ENCODE measurements around the gene CUX1.

Gene CUX1

DNA sequence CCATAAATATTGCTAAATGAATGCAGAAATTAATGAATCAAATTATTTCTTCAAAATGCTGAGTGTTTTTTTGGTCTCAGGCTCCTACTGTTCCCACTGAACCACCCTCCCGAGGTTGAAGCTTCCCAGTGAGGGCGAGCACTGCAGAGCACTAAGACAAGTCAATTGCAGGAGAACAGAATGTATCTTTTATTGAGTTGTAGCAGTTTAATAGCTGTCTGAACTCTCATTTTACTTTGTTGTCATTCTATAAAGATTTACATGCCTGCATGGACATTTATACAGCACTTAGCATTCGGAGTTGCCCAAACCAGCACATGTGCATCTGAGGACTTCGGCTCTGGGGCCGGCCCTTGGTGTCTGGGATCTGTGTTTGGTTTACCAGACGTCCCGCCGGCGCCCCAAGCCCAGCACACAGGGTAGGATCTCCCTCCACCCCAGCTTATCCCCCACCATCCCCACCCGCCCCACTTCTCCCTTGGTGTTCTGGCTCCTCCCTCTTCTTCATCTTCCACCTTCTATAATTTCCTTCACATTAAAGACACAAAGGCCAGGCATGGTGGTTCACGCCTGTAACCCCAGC lies 258.2 kb downstream of the CUX1 start:
- TF ChIP-seq, protein P1, sequence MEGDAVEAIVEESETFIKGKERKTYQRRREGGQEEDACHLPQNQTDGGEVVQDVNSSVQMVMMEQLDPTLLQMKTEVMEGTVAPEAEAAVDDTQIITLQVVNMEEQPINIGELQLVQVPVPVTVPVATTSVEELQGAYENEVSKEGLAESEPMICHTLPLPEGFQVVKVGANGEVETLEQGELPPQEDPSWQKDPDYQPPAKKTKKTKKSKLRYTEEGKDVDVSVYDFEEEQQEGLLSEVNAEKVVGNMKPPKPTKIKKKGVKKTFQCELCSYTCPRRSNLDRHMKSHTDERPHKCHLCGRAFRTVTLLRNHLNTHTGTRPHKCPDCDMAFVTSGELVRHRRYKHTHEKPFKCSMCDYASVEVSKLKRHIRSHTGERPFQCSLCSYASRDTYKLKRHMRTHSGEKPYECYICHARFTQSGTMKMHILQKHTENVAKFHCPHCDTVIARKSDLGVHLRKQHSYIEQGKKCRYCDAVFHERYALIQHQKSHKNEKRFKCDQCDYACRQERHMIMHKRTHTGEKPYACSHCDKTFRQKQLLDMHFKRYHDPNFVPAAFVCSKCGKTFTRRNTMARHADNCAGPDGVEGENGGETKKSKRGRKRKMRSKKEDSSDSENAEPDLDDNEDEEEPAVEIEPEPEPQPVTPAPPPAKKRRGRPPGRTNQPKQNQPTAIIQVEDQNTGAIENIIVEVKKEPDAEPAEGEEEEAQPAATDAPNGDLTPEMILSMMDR (conservative IDR thresholded peaks at IDR 0.05): no peak
- H3K27ac ChIP-seq: peak overlapping the region; percentile 27

DNA sequence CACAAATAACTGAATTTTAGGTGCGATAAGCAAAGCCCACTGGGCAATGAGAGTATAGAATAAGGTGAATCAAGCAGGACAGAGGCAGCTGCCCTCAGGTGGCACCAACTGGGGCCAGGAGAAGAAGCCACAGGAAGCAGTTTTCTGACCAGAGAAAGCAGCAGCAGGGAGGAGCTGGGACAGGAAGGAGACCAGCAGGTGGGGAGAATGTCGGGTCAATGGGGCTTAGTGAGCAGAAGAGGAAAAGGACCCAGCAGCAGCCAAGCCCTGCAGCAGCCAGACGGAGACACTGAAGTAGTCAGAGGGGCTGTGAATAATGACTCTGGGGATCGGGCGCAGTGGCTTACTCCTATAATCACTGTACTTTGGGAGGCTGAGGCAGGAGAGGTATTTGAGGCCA lies 259.7 kb downstream of the CUX1 start:
- TF ChIP-seq, protein P1 (conservative IDR thresholded peaks at IDR 0.05): no peak
- no peak overlapping the region for H3K27ac ChIP-seq

DNA sequence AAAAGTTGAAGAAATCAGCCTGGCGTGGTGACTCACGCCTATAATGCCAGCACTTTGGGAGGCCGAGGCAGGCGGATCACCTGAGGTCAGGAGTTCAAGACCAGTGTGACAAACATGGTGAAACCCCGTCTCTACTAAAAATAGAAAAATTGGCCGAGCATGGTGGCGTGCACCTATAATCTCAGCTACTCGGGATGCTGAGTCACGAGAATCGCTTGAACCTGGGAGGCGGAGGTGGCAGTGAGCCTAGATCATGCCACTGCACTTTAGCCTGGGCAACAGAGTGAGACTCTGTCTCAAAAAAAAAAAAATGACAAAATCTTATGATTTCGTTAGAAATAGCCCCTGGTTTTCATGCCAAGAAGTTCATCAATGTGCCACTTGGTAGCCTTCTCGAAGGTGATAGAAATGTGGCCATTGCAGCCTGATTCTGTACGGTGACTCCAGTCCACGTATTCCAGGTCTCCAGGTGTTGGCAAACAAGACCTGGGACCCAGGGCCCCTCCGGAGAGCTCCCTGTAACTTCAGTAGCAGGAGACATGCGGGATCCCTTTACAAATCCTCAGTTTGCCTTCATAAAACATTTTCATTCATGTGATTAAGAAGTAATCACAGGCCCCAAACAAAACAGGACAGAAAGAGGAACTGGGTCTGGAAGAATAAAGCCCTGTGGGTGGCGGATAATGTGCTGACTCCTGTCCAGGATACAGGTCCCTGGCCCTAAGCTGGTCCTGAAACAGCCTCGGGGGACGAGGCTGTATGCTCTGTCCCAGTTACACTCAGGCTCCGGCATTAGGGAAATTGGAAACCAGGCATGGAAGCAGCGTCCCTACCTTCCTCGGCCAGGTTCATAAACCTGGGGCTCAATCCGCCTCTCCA lies 262.0 kb downstream of the CUX1 start:
- TF ChIP-seq, protein P1 (conservative IDR thresholded peaks at IDR 0.05): no peak
- no peak overlapping the region for H3K27ac ChIP-seq

DNA sequence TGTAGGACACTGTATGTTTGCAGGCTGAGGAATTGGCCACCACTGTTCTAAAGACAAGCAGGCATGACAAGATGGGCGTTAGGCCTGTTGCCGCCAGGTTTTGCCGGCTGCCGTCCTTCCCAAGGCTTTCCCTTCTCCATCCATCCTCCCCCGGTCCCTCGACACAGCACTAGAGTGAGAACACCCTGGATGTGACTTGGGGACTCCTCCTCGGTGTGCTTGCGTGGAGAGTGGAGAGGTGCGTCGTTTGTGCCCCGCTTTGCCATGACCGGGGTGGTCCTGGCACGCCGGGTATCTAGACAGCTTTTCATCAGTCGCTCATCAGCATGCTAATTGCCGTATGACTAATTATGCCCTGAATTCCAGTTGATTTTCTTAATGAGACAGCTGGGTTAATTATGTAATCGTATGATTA lies 262.6 kb downstream of the CUX1 start:
- H3K27ac ChIP-seq: no peak overlapping the region
- TF ChIP-seq, protein P1 (conservative IDR thresholded peaks at IDR 0.05): no peak

DNA sequence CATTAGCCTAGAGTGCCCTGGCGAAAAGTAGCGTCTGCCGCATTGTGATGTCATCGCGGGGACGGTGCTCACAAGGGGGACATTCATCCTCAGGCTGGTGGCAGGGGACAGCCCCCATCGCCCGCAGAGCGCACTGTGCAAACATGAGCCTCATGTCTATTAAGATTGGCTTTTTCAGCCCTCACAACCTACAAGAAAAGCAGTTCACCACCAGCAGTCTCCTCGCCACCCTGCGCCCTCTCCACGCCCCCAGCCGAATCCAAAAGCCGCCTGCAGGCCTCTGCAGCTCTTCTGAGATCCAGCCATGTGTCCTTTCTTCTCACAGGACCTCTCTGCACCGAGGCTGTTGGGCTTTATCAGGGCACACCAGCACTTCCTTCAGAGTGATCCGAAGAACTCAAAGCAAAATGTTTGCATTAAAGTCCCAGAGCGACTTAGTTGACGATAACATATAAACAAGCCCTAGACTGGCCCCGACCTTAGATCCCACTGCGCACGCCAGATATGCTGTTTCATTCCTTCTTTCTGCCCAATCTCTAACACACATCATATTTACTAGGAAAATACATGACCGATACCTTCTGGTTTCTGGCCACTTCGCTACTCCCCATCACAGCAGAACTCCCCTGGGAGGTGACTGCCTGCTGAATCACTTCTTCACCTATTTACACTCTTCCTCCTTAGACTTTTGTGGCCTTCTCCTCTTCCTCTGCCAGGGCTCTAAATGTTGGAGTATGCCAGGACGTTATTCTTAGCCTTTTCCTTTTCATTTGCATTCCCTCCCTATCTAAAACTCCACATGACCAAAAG lies 263.2 kb downstream of the CUX1 start:
- TF ChIP-seq, protein P1 (conservative IDR thresholded peaks at IDR 0.05): no peak
- H3K27ac ChIP-seq: no peak overlapping the region

DNA sequence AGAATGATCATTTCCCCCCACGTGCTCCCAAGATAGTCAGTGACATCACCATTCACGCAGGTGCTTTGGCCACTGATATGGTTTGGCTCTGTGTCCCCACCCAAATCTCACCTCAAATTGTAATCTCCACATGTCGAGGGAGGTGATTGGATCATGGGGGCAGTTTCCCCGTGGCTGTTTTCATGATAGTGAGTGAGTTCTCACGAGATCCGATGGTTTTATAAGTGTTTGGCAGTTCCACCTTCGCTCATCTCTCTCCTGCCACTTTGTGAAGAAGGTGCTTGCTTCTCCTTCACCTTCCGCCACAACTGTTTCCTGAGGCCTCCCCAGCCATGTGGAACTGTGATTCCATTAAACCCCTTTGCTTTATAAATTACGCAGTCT lies 263.8 kb downstream of the CUX1 start:
- H3K27ac ChIP-seq: no peak overlapping the region
- TF ChIP-seq, protein P1 (conservative IDR thresholded peaks at IDR 0.05): no peak

All from VCaP (cell line).